IMR-90 (cell line): ENCODE data around the gene KCNMA1. TPM values are rescaled to one million over a fixed set of nuclear protein-coding genes. Genes with fewer than 3 reads are reported as not detected.

ENCODE experiments used
- ATAC-seq: fragments of 200-7000 bp; cut with Tn5 transposase; 2 replicates; pipeline ENCODE4 v1.9.1; 2020; ENCODE audit warnings: low read depth, mild to moderate bottlenecking, moderate library complexity
- BruUV-seq: library from RNA; stranded (reverse); fragments of 400-500 nt; replicated peaks from 2 replicates; lab custom pipeline; 2021; lab: Mats Ljungman, UMichigan
- CTCF ChIA-PET: fragments of 300-600 bp; formaldehyde crosslinking; extraction: SDS; loops from one replicate; lab custom pipeline; 2021; ENCODE audit warnings: antibody characterized with exemption; lab: Yijun Ruan, JAX
- POLR2A ChIA-PET: fragments of 300-600 bp; sonication (Branson Sonifier 250); formaldehyde crosslinking; loops from one replicate; lab custom pipeline; 2022; ENCODE audit warnings: antibody characterized with exemption; ENCODE audit not compliant: unreplicated experiment; lab: Charles Lee
- DNase-seq: peaks from one replicate; pipeline ENCODE4 v3.0.0; 2013
- H2AFZ ChIP-seq: replicated peaks from 2 replicates; pipeline ENCODE3; 2013; ENCODE audit warnings: low read length, mild to moderate bottlenecking; ENCODE audit not compliant: poor library complexity
- H2AK5ac ChIP-seq: 2 replicates; pipeline ENCODE4 v1.6.1; 2013; ENCODE audit warnings: low read depth, low read length, inconsistent platforms
- H2AK9ac ChIP-seq: replicated peaks from 2 replicates; pipeline ENCODE3; 2013; ENCODE audit warnings: mild to moderate bottlenecking, low read depth, low read length, moderate library complexity; ENCODE audit not compliant: poor library complexity
- H2BK120ac ChIP-seq: 2 replicates; pipeline ENCODE4 v1.6.1; 2013; ENCODE audit warnings: low read depth, low read length, inconsistent platforms
- H2BK15ac ChIP-seq: 3 replicates; pipeline ENCODE4 v1.6.1; 2013; ENCODE audit warnings: low read depth, low read length, inconsistent platforms
- H2BK20ac ChIP-seq: 2 replicates; pipeline ENCODE4 v1.6.1; 2013; ENCODE audit warnings: low read depth, mild to moderate bottlenecking, inconsistent platforms, low read length, moderate library complexity
- H2BK5ac ChIP-seq: 2 replicates; pipeline ENCODE4 v1.6.1; 2013; ENCODE audit warnings: mild to moderate bottlenecking, low read depth, low read length, inconsistent platforms; ENCODE audit not compliant: poor library complexity, severe bottlenecking
- H3K14ac ChIP-seq: replicated peaks from 2 replicates; pipeline ENCODE4 v1.6.1; 2013; ENCODE audit warnings: low read depth, low read length, inconsistent platforms
- H3K18ac ChIP-seq: 2 replicates; pipeline ENCODE4 v1.6.1; 2013; ENCODE audit warnings: low read depth, low read length, control low read depth
- H3K23ac ChIP-seq: 2 replicates; pipeline ENCODE4 v1.6.1; 2013; ENCODE audit warnings: low read depth, low read length, inconsistent platforms
- H3K27ac ChIP-seq: 2 replicates; pipeline ENCODE4 v1.5.1; 2013; ENCODE audit warnings: mild to moderate bottlenecking, control low read depth, low read length; ENCODE audit not compliant: insufficient read depth
- H3K27me3 ChIP-seq: 2 replicates; pipeline ENCODE4 v1.6.1; 2013; ENCODE audit warnings: low read length; ENCODE audit not compliant: control insufficient read depth, insufficient read depth
- H3K36me3 ChIP-seq: 2 replicates; pipeline ENCODE4 v1.6.1; 2013; ENCODE audit warnings: low read length, mixed read lengths; ENCODE audit not compliant: control insufficient read depth, insufficient read depth
- H3K4ac ChIP-seq: 2 replicates; pipeline ENCODE4 v1.6.1; 2013; ENCODE audit warnings: low read depth, low read length, inconsistent platforms
- H3K4me1 ChIP-seq: 2 replicates; pipeline ENCODE4 v1.6.1; 2013; ENCODE audit warnings: low read length, mixed read lengths; ENCODE audit not compliant: control insufficient read depth, insufficient read depth
- H3K4me2 ChIP-seq: 2 replicates; pipeline ENCODE4 v1.6.1; 2013; ENCODE audit warnings: low read depth, mild to moderate bottlenecking, control low read depth, low read length, moderate library complexity
- H3K4me3 ChIP-seq: 2 replicates; pipeline ENCODE4 v1.5.1; 2013; ENCODE audit warnings: low read depth, mild to moderate bottlenecking, control low read depth, low read length, moderate library complexity; ENCODE audit not compliant: insufficient read depth
- H3K56ac ChIP-seq: 2 replicates; pipeline ENCODE4 v1.6.1; 2013; ENCODE audit warnings: low read length, inconsistent platforms; ENCODE audit not compliant: insufficient read depth; ENCODE audit errors: extremely low read depth
- H3K79me1 ChIP-seq, 2 experiments: 2 replicates each; pipeline ENCODE4 v1.6.1; 2013; ENCODE audit warnings: low read length in 2 of 2, inconsistent platforms in 1 of 2, low read depth in 1 of 2
- H3K9ac ChIP-seq: 2 replicates; pipeline ENCODE4 v1.6.1; 2013; ENCODE audit warnings: low read depth, low read length, control low read depth
- H3K9me1 ChIP-seq: 2 replicates; pipeline ENCODE4 v1.6.1; 2013; ENCODE audit warnings: low read length, inconsistent platforms; ENCODE audit not compliant: insufficient read depth
- H3K9me3 ChIP-seq: 2 replicates; pipeline ENCODE4 v1.6.1; 2013; ENCODE audit warnings: low read length; ENCODE audit not compliant: control insufficient read depth, insufficient read depth
- H4K20me1 ChIP-seq: 2 replicates; pipeline ENCODE4 v1.6.1; 2013; ENCODE audit warnings: low read length, inconsistent platforms; ENCODE audit not compliant: insufficient read depth
- H4K5ac ChIP-seq: 2 replicates; pipeline ENCODE4 v1.6.1; 2013; ENCODE audit warnings: mild to moderate bottlenecking, low read depth, low read length, control low read depth
- H4K8ac ChIP-seq, 2 experiments: 2 replicates each; pipeline ENCODE4 v1.6.1; 2013; ENCODE audit warnings: low read depth in 2 of 2, low read length in 2 of 2, control low read depth in 1 of 2, inconsistent platforms in 1 of 2
- H4K91ac ChIP-seq: 2 replicates; pipeline ENCODE4 v1.6.1; 2013; ENCODE audit warnings: low read depth, low read length, inconsistent platforms; ENCODE audit not compliant: insufficient read depth
- BHLHE40 ChIP-seq: fragments of 150-350 bp; IDR thresholded peaks from 2 replicates; pipeline ENCODE4 v1.6.1; 2016; ENCODE audit warnings: mild to moderate bottlenecking, low read depth, low read length
- CEBPB ChIP-seq: IDR thresholded peaks from 2 replicates; pipeline ENCODE4 v1.6.1; 2012; ENCODE audit warnings: low read depth, low read length, improper control_type of control experiment
- CHD1 ChIP-seq: IDR thresholded peaks from 2 replicates; pipeline ENCODE4 v1.6.1; 2012; ENCODE audit warnings: low read depth, low read length, improper control_type of control experiment
- FOS ChIP-seq: fragments of 150-350 bp; IDR thresholded peaks from 2 replicates; pipeline ENCODE4 v1.6.1; 2016; ENCODE audit warnings: low read depth, low read length
- MAFK ChIP-seq: IDR thresholded peaks from 2 replicates; pipeline ENCODE4 v1.6.1; 2012; ENCODE audit warnings: low read depth, low read length, improper control_type of control experiment
- MAZ ChIP-seq: IDR thresholded peaks from 2 replicates; pipeline ENCODE4 v1.6.1; 2012; ENCODE audit warnings: low read depth, mild to moderate bottlenecking, low read length, improper control_type of control experiment, moderate library complexity, borderline replicate concordance
- MXI1 ChIP-seq: IDR thresholded peaks from 2 replicates; pipeline ENCODE4 v1.6.1; 2012; ENCODE audit warnings: low read depth, mild to moderate bottlenecking, low read length, moderate library complexity, borderline replicate concordance
- NFE2L2 ChIP-seq: fragments of 150-350 bp; IDR thresholded peaks from 2 replicates; pipeline ENCODE4 v1.6.1; 2016; ENCODE audit warnings: low read depth, mild to moderate bottlenecking, low read length
- POLR2A ChIP-seq: IDR thresholded peaks from 2 replicates; pipeline ENCODE4 v1.6.1; 2012; ENCODE audit warnings: mild to moderate bottlenecking, low read depth, low read length
- RAD21 ChIP-seq: IDR thresholded peaks from 2 replicates; pipeline ENCODE4 v1.6.1; 2012; ENCODE audit warnings: low read length, improper control_type of control experiment
- RCOR1 ChIP-seq: IDR thresholded peaks from 2 replicates; pipeline ENCODE4 v1.6.1; 2012; ENCODE audit warnings: mild to moderate bottlenecking, low read length, improper control_type of control experiment; ENCODE audit not compliant: insufficient replicate concordance
- RFX5 ChIP-seq: IDR thresholded peaks from 2 replicates; pipeline ENCODE4 v1.8.0; 2012; ENCODE audit warnings: low read depth, mild to moderate bottlenecking, low read length, moderate library complexity
- SMC3 ChIP-seq: fragments of 150-350 bp; IDR thresholded peaks from 2 replicates; pipeline ENCODE4 v1.6.1; 2016; ENCODE audit warnings: low read depth, mild to moderate bottlenecking, antibody characterized with exemption, low read length, moderate library complexity
- WGBS, 2 experiments: methylation state at CpG; one replicate each; pipeline versions ENCODE4 v1.1.5 to v1.1.7; 2013; ENCODE audit warnings: missing lambda C conversion rate in 2 of 2; ENCODE audit not compliant: insufficient read length in 1 of 2; ENCODE audit errors: extremely low coverage in 2 of 2; 5-methylcytosine and 5-hydroxymethylcytosine counted together
- dilution Hi-C: fragments of 300-500 bp; cut with HindIII; formaldehyde crosslinking; loops from one replicate; pipeline ENCODE4 v1.14.3; 2018; ENCODE audit warnings: low sequenced_read_pairs; ENCODE audit not compliant: unreplicated experiment
- in situ Hi-C: fragments of 300-500 bp; cut with MboI; formaldehyde crosslinking; loops from 3 replicates; pipeline ENCODE4 v1.14.3; 2019; ENCODE audit warnings: low sequenced_read_pairs, inconsistent platforms, mixed read lengths
- intact Hi-C: fragments of 100-400 bp; cut with micrococcal nuclease; formaldehyde crosslinking; loops from 2 replicates; pipeline ENCODE4 v1.10.0; 2022
- polyA plus RNA-seq, 3 experiments: library from polyadenylated mRNA; depleted of rRNA; stranded (reverse); fragments of >200 nt; gene quantifications; 2 replicates each; pipeline ENCODE4 v1.2.3, GENCODE V29; 2012; ENCODE audit warnings: low replicate concordance in 1 of 3
- total RNA-seq: library from RNA; depleted of rRNA; stranded (reverse); fragments of >200 nt; gene quantifications from 2 replicates; pipeline ENCODE4 v1.2.3, GENCODE V29; 2012
- TF ChIP-seq, protein P1 (sequence below): conservative IDR thresholded peaks from 2 replicates; pipeline ENCODE4 v1.5.1; 2012; ENCODE audit warnings: mild to moderate bottlenecking, low read depth, low read length, improper control_type of control experiment
- TF ChIP-seq, protein P2 (sequence below): fragments of 150-350 bp; IDR thresholded peaks from 2 replicates; pipeline ENCODE4 v1.6.1; 2016; ENCODE audit warnings: low read depth, mild to moderate bottlenecking, low read length, moderate library complexity, borderline replicate concordance

Gene KCNMA1
- total and polyA plus RNA-seq, 2 of the 4 experiments (the other 2 are of a cell fraction): 25.6 to 29.6 TPM

DNA sequence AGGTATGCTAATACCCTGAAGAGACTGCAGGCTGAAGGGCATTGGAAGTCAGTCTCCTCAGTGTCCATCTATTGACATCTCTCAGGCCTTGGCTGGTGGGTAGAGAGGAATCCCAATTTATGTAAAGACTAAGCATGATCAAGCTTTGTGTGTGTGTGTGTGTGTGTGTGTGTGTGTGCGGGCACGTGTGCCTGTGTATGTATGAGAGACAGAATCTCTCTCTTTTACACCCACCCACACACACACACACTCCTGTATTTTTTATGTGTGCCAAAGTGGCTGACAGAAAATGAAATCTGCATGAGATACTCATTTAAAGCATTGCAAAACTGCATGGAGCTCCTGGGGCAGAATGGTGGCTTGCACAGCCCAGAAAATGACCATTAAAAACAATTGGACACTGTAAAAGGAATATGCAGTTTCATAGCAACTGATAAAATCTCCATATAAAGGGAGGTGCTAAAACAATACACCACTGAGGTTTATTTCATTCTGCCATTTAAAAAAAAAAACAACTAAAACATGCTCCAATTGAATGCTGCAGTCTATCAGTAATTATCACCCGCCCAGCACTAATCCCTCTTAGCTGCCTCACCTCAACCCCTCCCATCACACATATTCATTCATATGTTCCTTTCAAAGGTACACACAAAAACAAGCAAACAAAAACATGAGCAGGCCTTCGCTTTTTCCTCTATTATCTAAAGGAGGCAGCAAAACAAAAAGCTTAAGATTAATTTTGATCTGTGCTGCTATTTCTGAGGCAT, 385.0 kb downstream of the KCNMA1 start:
- Histone ChIP-seq H3K79me1 (no peaks in the 10 kb centered on the region), H2AK5ac (no peak overlapping the region), H4K8ac (no peak overlapping the region), H3K27me3 (no peaks in the 10 kb centered on the region), H2AFZ (no peak overlapping the region), H3K18ac (no peak overlapping the region), H3K4me2 (no peak overlapping the region), H2BK5ac (no peak overlapping the region), H3K4me3 (no peak overlapping the region), H2BK120ac (peak overlapping the region; percentile 32; the same call in 1 of the 2 replicates), H3K9ac (no peak overlapping the region), H3K14ac (peak overlapping the region; percentile 44; the same call in 1 of the 2 replicates), H4K91ac (no peak overlapping the region), H3K36me3 (no peaks in the 10 kb centered on the region), H3K27ac (no peak overlapping the region), H3K9me1 (0 out of 2 replicates have a peak, but pooled peaks cover 8% of the 10 kb centered on the region), H3K4ac (peak overlapping the region; percentile 49; the same call in 1 of the 2 replicates), H3K9me3 (no peaks in the 10 kb centered on the region), H4K5ac (no peak overlapping the region), H2BK15ac (no peak overlapping the region), H2AK9ac (no peak overlapping the region), H3K56ac (no peak overlapping the region), H3K23ac (0 out of 2 replicates have a peak overlapping the region, but pooled peaks have one; percentile 8), H2BK20ac (0 out of 2 replicates have a peak overlapping the region, but pooled peaks have one; percentile 6), H4K20me1 (no peaks in the 10 kb centered on the region), H3K4me1 (peaks cover 5% of the 10 kb centered on the region; the same call in 1 of the 2 replicates)
- no CpG with 5 or more reads among the region's 4 CpGs for WGBS, 2 experiments
- dilution Hi-C loops (no loop called here), in situ Hi-C loops (loop anchor here (5.0 kb wide), 1 partner anchor 390 kb away; no protein-coding TSS in a partner anchor), intact Hi-C loops (loop anchor here (5.0 to 10.0 kb wide), 3 partner anchors 140 to 460 kb away; no protein-coding TSS in a partner anchor)
- no peak for ATAC-seq
- BruUV-seq: no TSS peak
- CTCF ChIA-PET: interaction anchor here (0.7 to 1.2 kb wide), 4 partner anchors 15 to 389 kb away, joined by 3 to 4 read pairs (median 4); no protein-coding TSS in a partner anchor
- no peak for DNase-seq
- POLR2A ChIA-PET: no interaction called here
- TF ChIP-seq FOS (no peak), POLR2A (no peak), RFX5 (no peak), MAFK (no peak), RAD21 (no peak), MAZ (no peak), BHLHE40 (no peak), NFE2L2 (no peak), MXI1 (no peak), RCOR1 (no peak), CHD1 (no peak), SMC3 (no peak), CEBPB (no peak)
- TF ChIP-seq, protein P1, sequence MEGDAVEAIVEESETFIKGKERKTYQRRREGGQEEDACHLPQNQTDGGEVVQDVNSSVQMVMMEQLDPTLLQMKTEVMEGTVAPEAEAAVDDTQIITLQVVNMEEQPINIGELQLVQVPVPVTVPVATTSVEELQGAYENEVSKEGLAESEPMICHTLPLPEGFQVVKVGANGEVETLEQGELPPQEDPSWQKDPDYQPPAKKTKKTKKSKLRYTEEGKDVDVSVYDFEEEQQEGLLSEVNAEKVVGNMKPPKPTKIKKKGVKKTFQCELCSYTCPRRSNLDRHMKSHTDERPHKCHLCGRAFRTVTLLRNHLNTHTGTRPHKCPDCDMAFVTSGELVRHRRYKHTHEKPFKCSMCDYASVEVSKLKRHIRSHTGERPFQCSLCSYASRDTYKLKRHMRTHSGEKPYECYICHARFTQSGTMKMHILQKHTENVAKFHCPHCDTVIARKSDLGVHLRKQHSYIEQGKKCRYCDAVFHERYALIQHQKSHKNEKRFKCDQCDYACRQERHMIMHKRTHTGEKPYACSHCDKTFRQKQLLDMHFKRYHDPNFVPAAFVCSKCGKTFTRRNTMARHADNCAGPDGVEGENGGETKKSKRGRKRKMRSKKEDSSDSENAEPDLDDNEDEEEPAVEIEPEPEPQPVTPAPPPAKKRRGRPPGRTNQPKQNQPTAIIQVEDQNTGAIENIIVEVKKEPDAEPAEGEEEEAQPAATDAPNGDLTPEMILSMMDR: no peak
- TF ChIP-seq, protein P2, sequence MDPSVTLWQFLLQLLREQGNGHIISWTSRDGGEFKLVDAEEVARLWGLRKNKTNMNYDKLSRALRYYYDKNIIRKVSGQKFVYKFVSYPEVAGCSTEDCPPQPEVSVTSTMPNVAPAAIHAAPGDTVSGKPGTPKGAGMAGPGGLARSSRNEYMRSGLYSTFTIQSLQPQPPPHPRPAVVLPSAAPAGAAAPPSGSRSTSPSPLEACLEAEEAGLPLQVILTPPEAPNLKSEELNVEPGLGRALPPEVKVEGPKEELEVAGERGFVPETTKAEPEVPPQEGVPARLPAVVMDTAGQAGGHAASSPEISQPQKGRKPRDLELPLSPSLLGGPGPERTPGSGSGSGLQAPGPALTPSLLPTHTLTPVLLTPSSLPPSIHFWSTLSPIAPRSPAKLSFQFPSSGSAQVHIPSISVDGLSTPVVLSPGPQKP: no peak
